ENCODE results near the gene C9orf85.

DNA sequence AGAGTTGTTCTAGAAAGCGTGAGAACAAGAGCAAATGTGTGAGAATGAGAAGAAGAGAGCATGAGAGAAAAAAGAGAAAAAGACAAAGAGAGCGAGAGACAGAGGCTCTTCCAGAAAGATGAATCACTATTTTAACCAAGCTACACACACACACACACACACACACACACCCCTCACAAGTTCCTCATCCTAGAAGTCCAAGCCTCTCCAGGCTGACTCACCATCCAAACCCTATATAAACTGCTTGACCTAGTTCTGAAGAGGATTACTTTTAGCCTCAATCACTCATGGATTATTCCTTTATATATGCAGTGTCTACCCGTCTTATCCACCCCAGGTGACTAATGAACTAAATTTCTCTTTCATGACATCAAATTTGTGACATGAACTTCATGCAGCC, 111.4 kb downstream of the C9orf85 start:
- TF ChIP-seq, protein P1, sequence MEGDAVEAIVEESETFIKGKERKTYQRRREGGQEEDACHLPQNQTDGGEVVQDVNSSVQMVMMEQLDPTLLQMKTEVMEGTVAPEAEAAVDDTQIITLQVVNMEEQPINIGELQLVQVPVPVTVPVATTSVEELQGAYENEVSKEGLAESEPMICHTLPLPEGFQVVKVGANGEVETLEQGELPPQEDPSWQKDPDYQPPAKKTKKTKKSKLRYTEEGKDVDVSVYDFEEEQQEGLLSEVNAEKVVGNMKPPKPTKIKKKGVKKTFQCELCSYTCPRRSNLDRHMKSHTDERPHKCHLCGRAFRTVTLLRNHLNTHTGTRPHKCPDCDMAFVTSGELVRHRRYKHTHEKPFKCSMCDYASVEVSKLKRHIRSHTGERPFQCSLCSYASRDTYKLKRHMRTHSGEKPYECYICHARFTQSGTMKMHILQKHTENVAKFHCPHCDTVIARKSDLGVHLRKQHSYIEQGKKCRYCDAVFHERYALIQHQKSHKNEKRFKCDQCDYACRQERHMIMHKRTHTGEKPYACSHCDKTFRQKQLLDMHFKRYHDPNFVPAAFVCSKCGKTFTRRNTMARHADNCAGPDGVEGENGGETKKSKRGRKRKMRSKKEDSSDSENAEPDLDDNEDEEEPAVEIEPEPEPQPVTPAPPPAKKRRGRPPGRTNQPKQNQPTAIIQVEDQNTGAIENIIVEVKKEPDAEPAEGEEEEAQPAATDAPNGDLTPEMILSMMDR (IDR thresholded peaks at IDR 0.05), result no peak
- TF ChIP-seq POLR2AphosphoS5 (IDR thresholded peaks at IDR 0.05) (no peak), EP300 (IDR thresholded peaks at IDR 0.05) (no peak)

Measured in upper lobe of left lung (tissue), 4 donors.